PFSK-1 (cell line): ENCODE data around the gene MBLAC1.

ENCODE experiments used
- POLR2AphosphoS5 ChIP-seq: IDR thresholded peaks from 2 replicates; pipeline ENCODE4 v1.6.1; 2012; ENCODE audit warnings: low read depth, mild to moderate bottlenecking, control low read depth, low read length, moderate library complexity
- REST ChIP-seq, 2 experiments: IDR thresholded peaks; 2 replicates each; pipeline versions ENCODE4 v1.6.1 to v1.8.0; 2011 to 2012; ENCODE audit warnings: low read depth in 2 of 2, low read length in 2 of 2, control low read depth in 1 of 2, inconsistent platforms in 1 of 2, mild to moderate bottlenecking in 1 of 2, moderate library complexity in 1 of 2; ENCODE audit not compliant: insufficient read depth in 1 of 2
- SIN3A ChIP-seq: IDR thresholded peaks from 2 replicates; pipeline ENCODE4 v1.6.1; 2012; ENCODE audit warnings: mild to moderate bottlenecking, low read length, moderate library complexity, borderline replicate concordance; ENCODE audit not compliant: insufficient read depth
- TAF1 ChIP-seq: IDR thresholded peaks from 2 replicates; pipeline ENCODE4 v1.6.1; 2012; ENCODE audit warnings: low read length, control low read depth, borderline replicate concordance; ENCODE audit not compliant: insufficient read depth

- TF ChIP-seq POLR2AphosphoS5 (no peak), TAF1 (no peak), REST (IDR thresholded peaks at IDR 0.05; ENCODE audit: insufficient read depth in 1 of 2, low read depth in 2 of 2, low read length in 2 of 2) (no peak), SIN3A (no peak)
Measured at GRCh38 chr7:100085515-100085914, 41.3 kb upstream of the MBLAC1 start.
